H54 (cell line): ENCODE data around the gene SLC2A10.

Experiments
- DNase-seq: peaks from one replicate; pipeline ENCODE4 v3.0.0; 2011; ENCODE audit warnings: low spot score, mixed read lengths; ENCODE audit not compliant: insufficient read length
- FAIRE-seq: peaks from 3 replicates; lab custom pipeline; 2011; peaks lifted over from hg19 to GRCh38; lab: Jason Lieb, UNC
- POLR2A ChIP-seq: IDR thresholded peaks from 2 replicates; pipeline ENCODE4 v1.6.1; 2011; ENCODE audit warnings: low read depth, mild to moderate bottlenecking, low read length

Gene SLC2A10

DNA sequence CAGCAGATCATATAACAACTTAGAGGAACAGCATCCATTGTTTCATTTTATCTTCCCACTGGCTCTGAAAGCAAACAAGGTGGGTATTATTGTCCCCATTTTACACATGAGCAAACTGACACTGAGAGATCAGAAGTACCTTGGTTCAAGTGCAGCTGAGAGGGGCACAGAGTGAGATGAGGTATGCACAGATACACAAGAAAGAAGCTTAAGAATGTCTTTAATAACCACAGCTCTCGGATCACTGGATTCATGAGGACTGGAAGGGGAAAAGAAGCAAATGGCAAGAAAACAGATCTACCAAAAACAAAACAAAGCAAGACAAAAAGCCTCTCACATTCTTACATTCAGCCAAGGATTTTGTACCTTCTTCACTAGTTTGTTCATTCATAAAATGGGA is 10.6 kb downstream of the SLC2A10 start:
- FAIRE-seq (no peak), DNase-seq (no peak)
- no peak for TF ChIP-seq POLR2A

DNA sequence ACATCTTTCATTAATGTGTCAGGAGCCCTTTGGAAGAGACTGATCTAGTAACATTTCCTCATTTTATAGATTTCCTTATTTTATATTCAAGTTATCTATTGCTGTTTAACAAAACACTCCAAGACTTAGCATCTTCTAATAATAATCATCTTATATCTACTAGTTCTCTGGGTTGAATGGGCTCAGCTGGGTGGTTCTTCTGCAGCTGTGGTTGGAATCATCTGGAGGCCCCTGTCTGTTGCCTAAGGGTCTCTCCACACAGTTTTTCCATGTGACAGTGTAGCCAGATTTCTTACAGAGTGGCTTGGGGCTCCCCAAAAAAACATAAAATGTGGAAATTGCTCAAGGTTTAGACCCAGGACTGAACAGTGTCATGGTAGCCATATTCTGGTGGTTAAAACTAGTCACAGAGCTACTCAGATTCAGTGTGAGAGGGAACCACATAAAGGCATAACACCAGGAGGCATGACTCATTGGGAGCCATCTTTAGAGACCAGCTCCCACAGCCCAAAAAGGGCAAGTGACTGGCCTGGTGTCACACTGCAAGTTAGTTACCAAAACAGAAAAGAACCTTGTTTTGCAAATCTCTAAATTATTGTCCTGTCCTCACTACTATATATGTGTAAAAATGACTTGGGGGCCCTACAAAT is 11.5 kb downstream of the SLC2A10 start:
- DNase-seq (no peak), FAIRE-seq (no peak)
- no peak for TF ChIP-seq POLR2A

DNA sequence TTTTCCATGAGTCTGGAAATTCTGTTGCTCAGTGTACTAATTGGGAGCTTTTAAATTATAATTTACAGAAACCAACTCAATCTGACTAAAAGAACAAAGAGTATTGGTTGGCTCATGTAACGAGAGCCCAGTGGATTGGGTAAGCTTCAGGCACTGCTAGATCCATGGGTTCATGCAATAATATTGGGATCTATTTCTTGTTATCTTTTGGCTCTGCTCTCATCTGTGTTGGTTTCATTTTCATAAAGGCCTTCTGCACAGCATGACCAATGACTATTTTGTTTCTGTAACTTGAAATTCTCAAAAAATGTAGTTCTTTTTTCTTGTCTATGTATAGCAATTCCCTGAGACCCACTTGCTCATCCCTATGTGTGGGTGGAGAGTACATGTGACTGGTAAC is 12.0 kb downstream of the SLC2A10 start:
- DNase-seq (no peak), FAIRE-seq (no peak)
- no peak for TF ChIP-seq POLR2A

DNA sequence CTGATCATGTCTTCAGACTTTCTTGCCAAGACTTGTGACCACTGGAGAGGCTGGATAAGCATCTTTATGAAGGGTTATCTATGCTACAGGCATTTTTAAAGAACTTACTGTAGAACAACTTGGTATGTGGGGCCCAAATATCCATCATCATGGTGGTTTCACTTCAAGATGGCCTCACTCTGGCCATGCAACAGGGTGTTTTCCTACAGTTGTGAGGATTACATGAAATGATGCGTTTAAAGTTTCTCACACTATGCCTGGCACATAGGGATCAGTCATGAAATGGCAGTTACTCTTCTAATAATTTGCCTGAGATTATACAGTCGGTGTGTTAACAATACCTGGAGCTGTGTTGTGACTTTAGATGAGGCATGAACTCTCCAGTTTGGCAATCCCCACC is 13.0 kb downstream of the SLC2A10 start:
- no peak for DNase-seq
- no peak for TF ChIP-seq POLR2A
- no peak for FAIRE-seq

DNA sequence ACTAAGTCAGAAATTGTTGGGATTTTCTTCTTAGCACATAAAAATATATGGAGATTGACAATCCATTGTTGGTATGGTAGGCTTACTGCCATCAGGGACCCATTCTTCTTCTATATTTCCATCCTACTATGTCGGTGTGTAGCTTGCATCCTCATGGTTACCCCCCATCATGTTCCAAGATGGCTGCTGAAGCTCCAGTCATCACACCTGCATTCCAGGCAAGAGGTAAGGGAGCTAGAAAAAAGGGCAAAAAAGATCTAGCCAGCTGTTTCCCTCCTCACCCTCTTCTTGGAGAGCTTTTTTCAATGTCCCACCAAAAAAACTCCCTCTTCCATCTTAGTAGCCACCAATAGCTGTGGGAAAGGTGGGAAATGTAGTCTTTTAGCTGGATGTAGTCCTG is 13.6 kb downstream of the SLC2A10 start:
- no peak for DNase-seq

DNA sequence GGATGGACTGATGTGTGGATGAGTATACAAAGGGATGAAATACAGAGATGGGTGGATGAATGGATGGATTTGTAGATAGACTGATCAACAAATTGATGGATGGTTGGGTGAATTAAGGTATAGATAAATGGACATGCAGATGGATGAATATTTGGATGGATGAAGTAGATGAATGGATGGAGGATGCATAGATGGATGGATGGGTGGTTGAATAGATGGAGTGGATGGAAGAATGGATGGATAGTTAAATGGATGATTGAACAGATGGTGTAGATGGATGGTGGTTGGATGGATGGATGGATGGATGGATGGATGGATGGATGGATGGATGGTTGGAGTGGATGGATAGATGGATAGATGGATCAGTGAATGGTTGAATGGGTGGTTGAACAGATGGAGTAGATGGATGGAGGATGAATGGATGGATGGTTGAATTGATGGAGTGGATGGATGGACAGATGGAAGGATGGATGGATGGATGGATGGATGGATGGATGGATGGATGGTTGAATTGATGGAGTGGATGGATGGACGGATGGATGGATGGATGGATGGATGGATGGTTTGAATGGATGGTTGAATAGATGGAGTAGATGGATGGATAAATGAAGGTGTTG is 15.0 kb downstream of the SLC2A10 start:
- FAIRE-seq (no peak), DNase-seq (no peak)
- TF ChIP-seq POLR2A: no peak

More for the DNA sequence above, 13.6 kb downstream of the SLC2A10 start:
- no peak for TF ChIP-seq POLR2A
- FAIRE-seq: no peak

DNA sequence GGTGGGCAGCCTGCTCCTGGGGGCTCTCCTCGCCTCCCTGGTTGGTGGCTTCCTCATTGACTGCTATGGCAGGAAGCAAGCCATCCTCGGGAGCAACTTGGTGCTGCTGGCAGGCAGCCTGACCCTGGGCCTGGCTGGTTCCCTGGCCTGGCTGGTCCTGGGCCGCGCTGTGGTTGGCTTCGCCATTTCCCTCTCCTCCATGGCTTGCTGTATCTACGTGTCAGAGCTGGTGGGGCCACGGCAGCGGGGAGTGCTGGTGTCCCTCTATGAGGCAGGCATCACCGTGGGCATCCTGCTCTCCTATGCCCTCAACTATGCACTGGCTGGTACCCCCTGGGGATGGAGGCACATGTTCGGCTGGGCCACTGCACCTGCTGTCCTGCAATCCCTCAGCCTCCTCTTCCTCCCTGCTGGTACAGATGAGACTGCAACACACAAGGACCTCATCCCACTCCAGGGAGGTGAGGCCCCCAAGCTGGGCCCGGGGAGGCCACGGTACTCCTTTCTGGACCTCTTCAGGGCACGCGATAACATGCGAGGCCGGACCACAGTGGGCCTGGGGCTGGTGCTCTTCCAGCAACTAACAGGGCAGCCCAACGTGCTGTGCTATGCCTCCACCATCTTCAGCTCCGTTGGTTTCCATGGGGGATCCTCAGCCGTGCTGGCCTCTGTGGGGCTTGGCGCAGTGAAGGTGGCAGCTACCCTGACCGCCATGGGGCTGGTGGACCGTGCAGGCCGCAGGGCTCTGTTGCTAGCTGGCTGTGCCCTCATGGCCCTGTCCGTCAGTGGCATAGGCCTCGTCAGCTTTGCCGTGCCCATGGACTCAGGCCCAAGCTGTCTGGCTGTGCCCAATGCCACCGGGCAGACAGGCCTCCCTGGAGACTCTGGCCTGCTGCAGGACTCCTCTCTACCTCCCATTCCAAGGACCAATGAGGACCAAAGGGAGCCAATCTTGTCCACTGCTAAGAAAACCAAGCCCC is 16.0 kb downstream of the SLC2A10 start:
- no peak for FAIRE-seq
- no peak for TF ChIP-seq POLR2A
- DNase-seq: no peak

DNA sequence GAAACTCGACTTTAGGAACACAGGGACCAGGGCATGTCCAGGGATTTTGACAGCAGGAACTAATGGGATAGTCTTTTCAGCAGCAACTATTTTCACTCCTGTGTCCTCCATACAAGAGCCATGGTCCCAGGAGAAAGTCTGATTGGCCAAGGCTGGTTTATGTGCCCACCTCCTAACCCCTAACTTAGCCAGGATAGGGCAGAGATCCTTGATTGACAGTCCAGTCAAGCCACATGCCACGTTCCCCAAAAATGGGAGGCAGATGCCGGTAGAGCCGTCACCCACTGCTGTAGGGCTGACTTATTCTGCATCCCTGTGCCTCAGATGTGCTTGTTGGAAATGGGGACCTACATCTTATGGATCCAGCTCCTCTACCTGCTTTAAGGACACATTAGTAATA is 22.3 kb downstream of the SLC2A10 start:
- DNase-seq (no peak), FAIRE-seq (no peak)
- TF ChIP-seq POLR2A: no peak

DNA sequence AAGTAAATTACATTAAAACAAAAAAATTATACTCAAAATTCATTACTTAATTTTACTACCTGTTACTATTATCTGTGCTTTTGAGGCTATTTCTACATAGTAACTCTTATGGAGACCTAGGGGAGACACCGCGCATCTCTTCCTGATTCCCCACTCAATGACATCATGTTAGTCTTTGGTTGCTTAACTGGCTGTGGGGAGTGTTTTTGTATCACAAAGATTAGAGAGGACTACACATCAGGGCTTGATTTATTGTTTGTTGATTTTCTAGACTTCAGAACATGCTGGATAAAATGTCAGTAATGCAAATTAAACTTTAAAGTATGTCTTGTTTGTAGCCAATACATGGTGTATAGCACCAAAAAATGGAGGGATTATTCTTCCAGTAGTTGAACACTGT is 26.0 kb downstream of the SLC2A10 start:
- no peak for FAIRE-seq
- TF ChIP-seq POLR2A: no peak
- no peak for DNase-seq

DNA sequence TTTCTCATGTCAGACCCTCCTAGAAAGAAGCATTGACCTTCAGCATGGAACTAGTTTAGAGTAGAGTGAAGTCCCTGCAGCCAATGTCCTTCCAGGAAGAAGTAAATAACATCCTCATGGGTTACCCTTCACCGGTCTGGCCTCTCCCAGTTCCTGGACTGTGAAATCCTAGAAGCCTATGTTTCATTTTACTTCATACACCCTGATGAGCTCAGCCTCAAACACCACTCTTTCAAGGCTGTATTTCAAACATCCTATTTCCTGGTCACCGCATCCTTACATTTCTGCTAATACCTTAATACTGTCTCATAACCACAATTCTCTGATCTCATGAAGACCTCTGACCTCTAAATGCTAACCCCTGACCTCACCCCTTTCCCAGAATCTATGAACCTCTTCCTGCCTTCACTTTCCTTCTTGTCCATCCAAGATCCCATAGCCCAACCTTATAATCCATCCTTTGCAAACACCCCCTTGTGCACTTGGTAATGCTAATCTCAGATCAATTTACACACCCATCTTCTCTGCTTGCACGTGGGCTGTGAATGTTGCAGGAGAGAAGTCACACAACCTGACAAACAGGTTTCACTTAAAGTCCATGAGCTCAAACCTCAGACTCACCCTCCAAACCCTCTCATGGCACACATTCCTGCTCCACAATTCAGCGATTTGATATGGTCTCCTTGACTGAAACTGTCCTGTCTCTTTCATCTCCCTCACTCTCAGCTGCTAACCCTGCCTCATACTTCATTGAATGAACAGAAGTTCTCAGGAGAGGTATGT is 30.2 kb downstream of the SLC2A10 start:
- no peak for TF ChIP-seq POLR2A
- FAIRE-seq (no peak), DNase-seq (no peak)

DNA sequence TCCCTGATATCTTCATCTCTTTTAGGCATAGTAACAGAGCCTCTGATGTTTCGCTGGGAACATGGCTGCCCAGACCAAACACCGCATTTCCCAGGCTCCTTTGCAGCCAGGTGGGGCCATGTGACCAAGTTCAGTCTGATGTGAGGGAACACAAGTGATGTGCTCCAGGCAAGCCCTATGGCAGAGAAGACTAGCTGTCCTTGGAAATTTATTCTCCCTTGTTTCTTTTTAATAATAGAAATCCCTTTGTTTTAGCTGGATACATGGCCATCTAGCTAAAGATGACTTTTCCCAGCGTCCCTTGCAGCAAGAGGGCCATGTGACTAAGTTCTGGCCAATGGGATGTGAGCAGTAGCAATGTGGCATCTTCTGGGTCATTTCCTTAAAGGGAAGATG is 30.8 kb downstream of the SLC2A10 start:
- DNase-seq (no peak), FAIRE-seq (no peak)
- TF ChIP-seq POLR2A: no peak

DNA sequence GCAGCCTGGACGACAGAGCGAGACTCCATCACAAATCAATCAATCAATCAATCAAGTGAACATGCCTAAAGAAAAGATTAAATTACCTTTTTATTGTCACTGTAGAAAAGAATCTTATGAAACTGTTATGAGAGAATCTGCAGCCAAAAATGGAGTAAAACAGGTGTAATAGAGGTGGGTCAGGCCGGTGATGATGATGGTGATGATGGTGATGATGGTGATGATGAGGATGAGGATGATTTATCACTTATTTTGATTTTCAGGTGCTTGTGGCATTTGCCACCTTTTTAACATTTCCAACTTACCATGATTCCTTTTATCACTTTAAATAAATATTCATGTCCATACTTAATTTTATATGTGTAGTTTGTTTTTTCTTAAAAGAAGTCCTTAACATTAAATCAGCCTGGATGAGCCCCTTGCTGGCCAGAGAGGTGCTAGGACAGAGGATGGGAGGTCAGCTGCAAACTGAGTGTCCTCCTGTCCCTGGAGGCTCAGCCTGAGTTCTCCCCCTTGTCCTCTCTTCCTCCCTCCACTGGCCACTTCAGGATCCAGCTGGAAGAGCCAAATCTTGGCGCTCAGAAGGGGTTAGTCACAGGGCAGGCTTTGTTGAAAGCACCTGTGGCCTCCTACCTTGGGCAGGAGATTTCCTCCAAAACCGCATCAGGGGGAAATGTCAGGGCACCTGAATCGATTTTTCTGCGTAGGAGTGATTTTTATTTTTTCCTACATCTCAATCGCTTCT is 32.6 kb downstream of the SLC2A10 start:
- no peak for DNase-seq
- no peak for FAIRE-seq
- no peak for TF ChIP-seq POLR2A

DNA sequence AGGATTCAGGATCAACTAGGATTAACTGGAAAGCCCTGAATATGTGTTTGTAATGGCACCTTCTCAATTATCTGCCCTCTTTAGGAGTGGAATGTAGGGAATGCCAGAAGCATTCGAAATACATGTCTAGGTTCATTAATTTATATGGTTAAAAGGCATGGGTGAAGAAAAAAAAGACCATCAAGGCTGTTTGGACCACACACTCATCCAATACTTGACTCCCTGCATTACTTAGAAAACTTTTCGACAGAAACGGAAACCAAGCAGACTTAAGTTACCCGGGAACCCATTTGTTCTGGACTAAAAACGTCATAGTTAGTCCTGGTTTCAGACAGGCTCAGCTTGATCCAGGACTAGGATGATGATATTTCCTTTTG is 33.2 kb downstream of the SLC2A10 start:
- no peak for TF ChIP-seq POLR2A
- FAIRE-seq: no peak

More for the DNA sequence above, 33.2 kb downstream of the SLC2A10 start:
- DNase-seq: no peak
